HepG2 (cell line): Measurements from ENCODE around the gene ZNF281. TPM values are rescaled to one million over a fixed set of nuclear protein-coding genes. Genes with fewer than 3 reads are reported as not detected.

Source experiments
- DNMT3B ChIP-seq: conservative IDR thresholded peaks from 2 replicates; pipeline ENCODE4 v1.6.1; 2016; ENCODE audit warnings: missing biosample characterization, control low read depth
- IRF2 ChIP-seq: IDR thresholded peaks from 2 replicates; pipeline ENCODE4 v1.6.1; 2018; ENCODE audit warnings: missing genetic modification reagents, missing compliant biosample characterization
- KIAA2018 ChIP-seq: sonication (generic); formaldehyde crosslinking; IDR thresholded peaks from 2 replicates; pipeline ENCODE4 v1.5.0; 2020; ENCODE audit warnings: mild to moderate bottlenecking, missing genetic modification reagents, borderline replicate concordance
- NONO ChIP-seq, 2 experiments: fragments of 450-650 bp in 1 of 2; sonication (generic) in 1 of 2; formaldehyde crosslinking in 1 of 2; IDR thresholded peaks in 1 of 2; conservative IDR thresholded peaks in 1 of 2; 2 replicates each; pipeline versions ENCODE4 v1.6.1 to v1.8.0; 2017 to 2022; ENCODE audit warnings: mild to moderate bottlenecking in 1 of 2, missing genetic modification reagents in 1 of 2, moderate library complexity in 1 of 2
- PHF20 ChIP-seq: sonication (generic); formaldehyde crosslinking; IDR thresholded peaks from 2 replicates; pipeline ENCODE4 v1.5.0; 2020; ENCODE audit warnings: mild to moderate bottlenecking, missing genetic modification reagents
- PRDM4 ChIP-seq: sonication (generic); formaldehyde crosslinking; IDR thresholded peaks from 2 replicates; pipeline ENCODE4 v1.9.0; 2021; ENCODE audit warnings: missing genetic modification reagents, borderline replicate concordance
- THRA ChIP-seq: sonication (generic); formaldehyde crosslinking; IDR thresholded peaks from 2 replicates; pipeline ENCODE4 v1.4.0; 2020; ENCODE audit warnings: missing genetic modification reagents, borderline replicate concordance
- ZBTB20 ChIP-seq: sonication (generic); formaldehyde crosslinking; IDR thresholded peaks from 2 replicates; pipeline ENCODE4 v1.8.1; 2023; ENCODE audit warnings: missing genetic modification reagents, low read depth, mild to moderate bottlenecking, borderline replicate concordance
- ZMYM4 ChIP-seq: sonication (generic); formaldehyde crosslinking; IDR thresholded peaks from 2 replicates; pipeline ENCODE4 v1.8.1; 2023; ENCODE audit warnings: mild to moderate bottlenecking, missing genetic modification reagents
- ZNF205 ChIP-seq: IDR thresholded peaks from 2 replicates; pipeline ENCODE4 v1.6.1; 2018; ENCODE audit warnings: missing biosample characterization, missing genetic modification reagents
- ZNF34 ChIP-seq: sonication (generic); formaldehyde crosslinking; IDR thresholded peaks from 2 replicates; pipeline ENCODE4 v1.4.0; 2020; ENCODE audit warnings: mild to moderate bottlenecking, missing genetic modification reagents, borderline replicate concordance
- ZNF503 ChIP-seq: sonication (generic); formaldehyde crosslinking; IDR thresholded peaks from 2 replicates; pipeline ENCODE4 v1.4.0; 2020; ENCODE audit warnings: missing genetic modification reagents
- ZNF724P ChIP-seq: sonication (generic); formaldehyde crosslinking; IDR thresholded peaks from 2 replicates; pipeline ENCODE4 v1.8.0; 2022; ENCODE audit warnings: missing genetic modification reagents, borderline replicate concordance
- ZSCAN22 ChIP-seq: sonication (generic); formaldehyde crosslinking; IDR thresholded peaks from 2 replicates; pipeline ENCODE4 v1.4.0; 2020; ENCODE audit warnings: mild to moderate bottlenecking, missing genetic modification reagents
- polyA plus RNA-seq, 8 experiments: library from polyadenylated mRNA; depleted of rRNA in 3 of 8; stranded (reverse) in 7 of 8; unstranded in 1 of 8; fragments of >200 nt; fragmentation: Illumina TruSeq in 4 of 8; extraction: Trizol in 4 of 8; gene quantifications; 2 replicates each; pipeline versions ENCODE4 v1.2.1 to v1.2.3, GENCODE V29; 2011 to 2016; ENCODE audit warnings: low read depth in 4 of 8, missing spikeins in 1 of 8, mixed read lengths in 1 of 8; ENCODE audit not compliant: insufficient read depth in 1 of 8
- total RNA-seq, 5 experiments: library from RNA; depleted of rRNA; stranded (reverse); fragments of >200 nt; fragmentation: Illumina TruSeq; extraction: Trizol; gene quantifications; 2 replicates each; pipeline ENCODE4 v1.2.3, GENCODE V29; 2016; ENCODE audit warnings: low read depth in 1 of 5

Gene ZNF281
- total and polyA plus RNA-seq, 2 of the 13 experiments (the other 11 are each of a cell fraction or from before 2014, with no cell fraction given): 7.7 to 20.6 TPM

GRCh38 chr1:200372095-200372884 is 37.5 kb downstream of the ZNF281 start (continued):
- TF ChIP-seq THRA (CRISPR knock-in tag) (peak; percentile 83; the same call in 1 of the 2 replicates), PRDM4 (CRISPR knock-in tag) (no peak), ZNF503 (CRISPR knock-in tag) (peak; percentile 92), PHF20 (CRISPR knock-in tag) (no peak), ZMYM4 (CRISPR knock-in tag) (peak; percentile 54), IRF2 (CRISPR knock-in tag) (peak; percentile 81), ZNF724P (CRISPR knock-in tag) (no peak), DNMT3B (peak; percentile 82; the same call in 1 of the 2 replicates), NONO (IDR thresholded peaks at IDR 0.05) (no peak), NONO (CRISPR knock-in tag; conservative IDR thresholded peaks at IDR 0.05) (peak; percentile 78), KIAA2018 (no peak), ZNF34 (CRISPR knock-in tag) (no peak), ZNF205 (peak; percentile 77; the same call in 1 of the 2 replicates), ZSCAN22 (no peak), ZBTB20 (CRISPR knock-in tag) (peak; percentile 79; the same call in 1 of the 2 replicates)
